Measurements from ENCODE around the gene KBTBD12.
"Not testable (repeated sequence)": the region's sequence is repeated elsewhere in the genome, so short reads cannot be mapped to it uniquely, and the experiment has no call there.

The KBTBD12 gene

DNA sequence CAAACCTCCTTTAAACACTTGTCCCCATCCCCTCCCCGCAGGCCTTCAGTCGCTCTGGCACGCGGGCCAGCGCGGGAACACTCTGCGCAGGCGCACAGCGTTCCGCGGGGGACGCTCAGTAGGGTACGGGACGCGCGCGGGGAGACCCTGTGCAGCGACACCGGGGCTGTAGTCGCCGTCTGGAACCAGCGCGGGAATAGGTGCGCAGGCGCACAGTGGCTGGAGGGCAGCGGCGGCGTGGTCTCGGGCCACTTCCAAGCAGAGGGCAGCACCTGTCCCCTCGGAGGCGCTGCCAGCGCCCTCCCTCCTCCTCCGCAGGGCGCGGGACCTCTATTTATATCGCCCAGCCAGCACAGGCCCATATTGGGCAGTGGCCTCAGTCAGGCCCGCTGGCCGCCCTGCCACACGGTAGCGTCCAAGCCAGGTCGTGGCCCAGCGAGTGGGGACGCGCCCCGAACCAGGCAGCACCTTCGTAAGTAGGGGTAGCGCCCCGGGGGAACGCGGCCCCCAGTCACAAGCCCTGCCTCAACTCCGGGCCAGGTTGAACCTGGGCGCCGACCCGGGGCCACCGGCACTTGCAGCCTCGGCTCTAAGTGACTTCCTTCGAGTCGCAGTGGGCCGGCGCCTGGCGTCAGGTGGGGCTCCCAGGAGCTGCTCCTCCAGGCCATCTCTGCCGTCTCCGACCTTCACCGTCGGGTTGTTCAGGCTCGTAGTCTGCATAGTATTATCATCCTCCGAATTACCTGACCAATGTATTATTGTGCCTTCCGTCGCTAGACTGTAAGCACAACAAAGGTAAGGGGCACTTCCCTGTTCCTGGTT is at the start of gene KBTBD12:
Gene KBTBD12, plus strand, starts transcription at position 118 of the 822 bp plus-strand sequence. CDS start 7,830 bp downstream, outside the sequence.
- DNase-seq (ENCODE audit: low read depth): no peak
- H3K4me3 ChIP-seq (ENCODE audit: low read depth, low read length): no peak within 1 kb of the TSS
- TF ChIP-seq, protein P1, sequence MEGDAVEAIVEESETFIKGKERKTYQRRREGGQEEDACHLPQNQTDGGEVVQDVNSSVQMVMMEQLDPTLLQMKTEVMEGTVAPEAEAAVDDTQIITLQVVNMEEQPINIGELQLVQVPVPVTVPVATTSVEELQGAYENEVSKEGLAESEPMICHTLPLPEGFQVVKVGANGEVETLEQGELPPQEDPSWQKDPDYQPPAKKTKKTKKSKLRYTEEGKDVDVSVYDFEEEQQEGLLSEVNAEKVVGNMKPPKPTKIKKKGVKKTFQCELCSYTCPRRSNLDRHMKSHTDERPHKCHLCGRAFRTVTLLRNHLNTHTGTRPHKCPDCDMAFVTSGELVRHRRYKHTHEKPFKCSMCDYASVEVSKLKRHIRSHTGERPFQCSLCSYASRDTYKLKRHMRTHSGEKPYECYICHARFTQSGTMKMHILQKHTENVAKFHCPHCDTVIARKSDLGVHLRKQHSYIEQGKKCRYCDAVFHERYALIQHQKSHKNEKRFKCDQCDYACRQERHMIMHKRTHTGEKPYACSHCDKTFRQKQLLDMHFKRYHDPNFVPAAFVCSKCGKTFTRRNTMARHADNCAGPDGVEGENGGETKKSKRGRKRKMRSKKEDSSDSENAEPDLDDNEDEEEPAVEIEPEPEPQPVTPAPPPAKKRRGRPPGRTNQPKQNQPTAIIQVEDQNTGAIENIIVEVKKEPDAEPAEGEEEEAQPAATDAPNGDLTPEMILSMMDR (IDR thresholded peaks at IDR 0.05; ENCODE audit: low read depth, low read length, missing control alignments): no peak

DNA sequence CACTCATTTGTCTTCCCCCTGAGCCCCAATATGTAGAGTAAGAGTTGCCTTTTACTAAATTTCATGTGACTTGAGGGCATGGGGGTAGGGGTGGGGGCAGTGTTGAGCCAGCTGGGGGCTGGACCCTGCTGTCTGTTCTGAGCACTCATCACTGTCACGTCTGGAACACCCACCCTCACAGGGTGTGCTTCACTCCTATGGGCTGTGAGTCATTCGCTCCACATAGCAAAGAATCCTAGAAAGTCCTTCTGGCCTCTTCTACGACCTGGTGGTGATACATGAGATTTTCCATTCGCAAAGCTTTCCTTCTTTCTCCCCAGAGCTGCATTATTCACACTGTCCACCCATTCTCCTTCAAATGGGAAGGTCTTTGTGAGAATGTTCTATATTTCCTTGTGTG is 49.1 kb upstream of the KBTBD12 start:
- H3K4me3 ChIP-seq (ENCODE audit: low read depth, low read length): no peak overlapping the region
- TF ChIP-seq, protein P1 (IDR thresholded peaks at IDR 0.05; ENCODE audit: low read depth, low read length, missing control alignments): no peak
- DNase-seq (ENCODE audit: low read depth): no peak

- H3K4me3 ChIP-seq (ENCODE audit: low read depth, low read length): no peak overlapping the region
- DNase-seq (ENCODE audit: low read depth): no peak
- TF ChIP-seq, protein P1 (IDR thresholded peaks at IDR 0.05; ENCODE audit: low read depth, low read length, missing control alignments): no peak
These were observed 47.6 kb upstream of the KBTBD12 start for GRCh38 chr3:127867412-127867811.

DNA sequence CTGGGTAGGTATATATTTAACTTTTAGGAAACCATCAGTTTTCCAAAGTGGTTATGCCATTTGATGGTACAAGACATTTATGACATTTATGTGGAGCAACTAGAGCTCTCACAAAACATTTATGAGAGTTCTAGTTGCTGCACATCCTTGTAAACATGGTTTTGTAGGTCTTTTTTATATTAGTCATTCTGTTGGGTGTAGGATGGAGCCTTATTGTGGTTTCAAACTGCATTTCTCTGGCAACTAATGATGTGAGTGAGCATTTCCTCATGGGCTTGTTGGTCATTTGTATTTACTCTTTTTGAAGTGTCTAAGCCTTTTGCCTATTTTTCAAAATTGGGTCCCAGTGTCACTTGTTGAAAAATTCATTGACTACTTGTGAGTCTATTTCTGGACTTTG is 47.0 kb upstream of the KBTBD12 start:
- H3K4me3 ChIP-seq (ENCODE audit: low read depth, low read length): no peak overlapping the region
- TF ChIP-seq, protein P1 (IDR thresholded peaks at IDR 0.05; ENCODE audit: low read depth, low read length, missing control alignments): no peak
- no peak for DNase-seq (ENCODE audit: low read depth)

DNA sequence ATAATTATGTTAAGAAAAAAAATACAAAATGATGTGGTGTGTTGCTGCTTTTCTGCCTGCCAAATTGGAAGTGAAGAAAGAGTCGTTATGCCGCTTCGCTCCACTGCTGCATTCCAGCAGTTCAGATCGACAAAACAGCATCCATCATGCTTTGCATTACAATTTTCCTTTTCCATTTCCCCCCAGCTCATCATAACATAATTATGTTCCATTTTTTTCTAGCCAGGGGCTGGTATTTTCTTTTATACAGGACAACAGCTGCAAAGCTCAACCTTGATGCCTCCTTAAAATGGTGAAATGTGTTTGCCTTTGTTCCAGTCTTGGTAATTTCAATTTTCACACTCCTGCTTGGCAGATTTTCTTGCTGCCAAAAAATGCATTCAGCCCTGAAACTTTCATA is 44.9 kb upstream of the KBTBD12 start:
- no peak for DNase-seq (ENCODE audit: low read depth)
- H3K4me3 ChIP-seq (ENCODE audit: low read depth, low read length): no peak overlapping the region
- TF ChIP-seq, protein P1 (IDR thresholded peaks at IDR 0.05; ENCODE audit: low read depth, low read length, missing control alignments): no peak

DNA sequence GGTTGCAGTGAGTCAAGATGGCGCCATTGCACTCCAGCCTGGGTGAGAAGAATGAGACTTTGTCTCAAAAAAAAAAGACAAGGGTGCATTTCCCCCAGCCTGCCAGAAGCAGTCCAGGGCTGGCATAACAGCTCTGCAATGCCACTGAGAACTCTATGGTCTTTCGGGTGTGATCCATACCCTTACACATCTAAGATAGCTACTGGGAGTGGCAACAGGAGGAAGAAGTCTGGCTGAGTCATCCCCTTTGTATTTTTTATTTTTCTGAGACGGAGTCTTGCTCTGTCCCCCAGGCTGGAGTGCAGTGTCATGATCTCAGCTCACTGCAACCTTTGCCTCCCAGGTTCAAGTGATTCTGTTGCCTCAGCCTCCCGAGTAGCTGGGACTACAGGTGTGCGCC is 40.9 kb upstream of the KBTBD12 start:
- not testable (repeated sequence) for H3K4me3 ChIP-seq (ENCODE audit: low read depth, low read length); DNase-seq (ENCODE audit: low read depth)

DNA sequence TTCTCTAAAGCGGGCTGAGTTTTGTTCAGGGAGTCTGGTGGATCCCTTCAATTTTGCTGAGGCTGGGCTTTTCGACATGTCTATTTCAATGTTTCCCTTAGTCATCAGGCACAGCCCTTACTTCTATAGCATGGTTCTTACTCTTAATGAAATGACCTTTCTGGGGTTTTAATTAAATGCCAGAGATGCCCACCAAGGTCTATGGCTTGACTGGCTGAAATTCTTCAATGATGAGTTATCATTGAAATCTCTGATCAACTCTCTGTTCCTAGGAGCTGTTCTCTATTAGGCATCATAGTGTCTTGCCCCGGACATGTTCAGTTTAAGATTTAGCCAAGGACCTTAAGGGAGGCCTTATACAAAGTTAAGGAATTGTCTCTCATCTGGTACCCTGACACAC is 33.4 kb upstream of the KBTBD12 start:
- TF ChIP-seq, protein P1 (IDR thresholded peaks at IDR 0.05; ENCODE audit: low read depth, low read length, missing control alignments): no peak
- H3K4me3 ChIP-seq (ENCODE audit: low read depth, low read length): no peak overlapping the region
- DNase-seq (ENCODE audit: low read depth): no peak

Measured in GM12864 (cell line).